Activated CD4-positive, alpha-beta T cell treated with anti-CD3 and anti-CD28 coated beads, Interleukin-2, amount 10 ng/mL, durations not matched to agents 24 days and 14 days (primary cell): ENCODE results near the gene ARHGEF26. TPM values are rescaled to one million over a fixed set of nuclear protein-coding genes. Genes with fewer than 3 reads are reported as not detected.

Experiments used
- DNase-seq: peaks from one replicate; pipeline ENCODE4 v3.0.0; 2022
- H3K27ac Mint-ChIP-seq: one replicate; pipeline ENCODE4 v1.8.0; 2022; ENCODE audit warnings: mild to moderate bottlenecking, mixed read lengths
- H3K27me3 Mint-ChIP-seq: one replicate; pipeline ENCODE4 v1.8.0; 2022; ENCODE audit warnings: mixed read lengths
- H3K36me3 Mint-ChIP-seq: one replicate; pipeline ENCODE4 v1.8.0; 2022; ENCODE audit warnings: low read depth, mild to moderate bottlenecking, mixed read lengths
- H3K4me1 Mint-ChIP-seq: one replicate; pipeline ENCODE4 v1.8.0; 2021; ENCODE audit warnings: mixed read lengths
- H3K4me3 Mint-ChIP-seq: one replicate; pipeline ENCODE4 v1.8.0; 2022; ENCODE audit warnings: mild to moderate bottlenecking, moderate library complexity, mixed read lengths
- H3K9me3 Mint-ChIP-seq: one replicate; pipeline ENCODE4 v1.8.0; 2021; ENCODE audit warnings: mixed read lengths
- intact Hi-C: fragments of 100-400 bp; cut with micrococcal nuclease; formaldehyde crosslinking; loops from one replicate; pipeline ENCODE4 v1.15.1; 2023
- total RNA-seq: library from RNA; stranded (reverse); gene quantifications from 2 replicates; pipeline ENCODE4 v1.2.3, GENCODE V29; 2022

Gene ARHGEF26
- total RNA-seq, 1 donor from 2014 or later: 0.12 TPM

DNA sequence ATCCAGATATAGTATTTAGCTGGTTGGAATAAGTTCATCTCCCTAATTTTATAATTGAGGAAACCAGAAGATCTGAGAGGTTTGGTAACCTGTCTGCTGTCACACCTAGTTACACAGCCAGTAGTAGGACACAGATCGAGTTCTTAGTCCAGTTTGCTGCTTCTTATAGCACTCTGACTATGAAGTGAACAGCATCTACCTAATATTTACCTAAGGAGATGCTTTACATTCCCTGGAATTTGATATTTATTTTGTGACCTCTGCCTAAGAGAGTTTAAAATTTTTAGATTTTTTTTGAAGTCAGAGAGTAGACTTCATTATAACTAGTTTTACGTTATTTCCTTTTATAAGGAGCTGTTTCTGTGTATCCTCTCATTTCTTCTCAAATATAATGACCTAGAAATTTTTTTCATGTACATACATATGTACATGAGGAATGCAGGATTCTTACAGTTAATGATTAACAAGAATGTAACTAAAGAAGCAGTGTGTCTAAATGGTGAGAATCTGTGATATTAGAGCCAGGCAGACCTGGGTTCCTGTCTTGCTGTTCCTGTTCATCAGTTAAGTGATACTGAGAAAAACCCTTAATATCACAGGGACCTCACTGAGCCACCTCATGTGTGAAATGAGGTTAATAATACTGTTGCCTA is 4.3 kb downstream of the ARHGEF26 start:
- no peak overlapping the region for H3K27ac Mint-ChIP-seq
- H3K4me1 Mint-ChIP-seq: peaks cover 15% of the 10 kb centered on the region
- no peak overlapping the region for H3K4me3 Mint-ChIP-seq
- H3K27me3 Mint-ChIP-seq: peaks cover 53% of the 10 kb centered on the region
- no peaks in the 10 kb centered on the region for H3K36me3 Mint-ChIP-seq
- DNase-seq: no peak
- no peaks in the 10 kb centered on the region for H3K9me3 Mint-ChIP-seq
- intact Hi-C loops: no loop called here

- no peaks in the 10 kb centered on the region for H3K36me3 Mint-ChIP-seq
- H3K9me3 Mint-ChIP-seq: no peaks in the 10 kb centered on the region
- H3K27me3 Mint-ChIP-seq: peaks cover 43% of the 10 kb centered on the region
- H3K27ac Mint-ChIP-seq: no peak overlapping the region
- intact Hi-C loops: no loop called here
- no peak for DNase-seq
- H3K4me1 Mint-ChIP-seq: peaks cover 10% of the 10 kb centered on the region
- H3K4me3 Mint-ChIP-seq: no peak overlapping the region
These were observed 5.5 kb downstream of the ARHGEF26 start for GRCh38 chr3:154126651-154127050.

DNA sequence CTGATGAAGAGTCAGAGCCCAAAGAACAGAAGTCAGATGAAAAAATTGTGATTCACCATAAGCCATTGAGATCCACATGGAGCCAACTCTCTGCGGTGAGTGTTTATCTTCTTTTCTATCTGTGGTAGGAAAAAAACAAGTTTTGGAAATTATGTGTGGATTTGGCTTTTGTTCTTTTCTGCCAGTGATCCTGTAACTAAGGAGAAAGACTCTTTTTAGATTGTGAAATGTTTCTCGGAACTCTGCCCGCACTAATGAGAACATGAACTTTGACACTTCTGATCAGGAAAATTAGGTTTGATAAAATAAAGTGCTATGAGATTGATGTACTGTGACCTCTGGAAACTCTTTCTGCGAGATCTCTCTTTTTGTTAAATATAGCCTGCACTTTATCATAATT is 8.4 kb downstream of the ARHGEF26 start:
- H3K4me1 Mint-ChIP-seq: no peaks in the 10 kb centered on the region
- intact Hi-C loops: no loop called here
- no peaks in the 10 kb centered on the region for H3K36me3 Mint-ChIP-seq
- H3K9me3 Mint-ChIP-seq: no peaks in the 10 kb centered on the region
- DNase-seq: no peak
- H3K4me3 Mint-ChIP-seq: no peak overlapping the region
- no peak overlapping the region for H3K27ac Mint-ChIP-seq
- peaks cover 21% of the 10 kb centered on the region for H3K27me3 Mint-ChIP-seq

GRCh38 chr3:154130540-154130939 is 9.3 kb downstream of the ARHGEF26 start:
- H3K27ac Mint-ChIP-seq: no peak overlapping the region

DNA sequence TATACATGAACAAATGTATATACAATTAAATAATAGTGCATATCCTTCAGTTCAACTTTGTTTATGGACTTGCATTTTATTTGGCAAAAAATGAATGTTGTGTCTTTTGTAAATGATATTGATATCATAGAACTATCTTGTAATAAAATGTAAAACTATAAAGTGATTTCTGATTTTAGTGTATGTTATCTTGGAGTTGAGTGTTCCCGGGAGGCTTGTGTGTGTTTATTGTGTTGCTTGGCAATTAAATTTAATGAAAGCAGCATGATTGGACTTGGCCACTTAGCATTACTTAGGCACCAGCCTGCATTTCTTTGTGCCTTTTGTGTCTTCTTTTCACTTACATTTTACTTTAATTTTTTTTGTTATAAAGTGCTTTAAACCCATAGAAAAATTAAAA is 10.6 kb downstream of the ARHGEF26 start:
- H3K4me1 Mint-ChIP-seq: no peaks in the 10 kb centered on the region
- no peaks in the 10 kb centered on the region for H3K36me3 Mint-ChIP-seq
- H3K27me3 Mint-ChIP-seq: peaks cover 4% of the 10 kb centered on the region
- H3K27ac Mint-ChIP-seq: no peak overlapping the region
- intact Hi-C loops: no loop called here
- H3K4me3 Mint-ChIP-seq: no peak overlapping the region
- DNase-seq: no peak
- no peaks in the 10 kb centered on the region for H3K9me3 Mint-ChIP-seq

More at GRCh38 chr3:154130540-154130939, 9.3 kb downstream of the ARHGEF26 start:
- no peak for DNase-seq
- no peak overlapping the region for H3K4me3 Mint-ChIP-seq
- no peaks in the 10 kb centered on the region for H3K4me1 Mint-ChIP-seq
- no peaks in the 10 kb centered on the region for H3K36me3 Mint-ChIP-seq
- peaks cover 15% of the 10 kb centered on the region for H3K27me3 Mint-ChIP-seq
- no peaks in the 10 kb centered on the region for H3K9me3 Mint-ChIP-seq
- intact Hi-C loops: no loop called here

GRCh38 chr3:154132777-154133375 is 11.7 kb downstream of the ARHGEF26 start:
- Mint-ChIP-seq H3K36me3 (no peaks in the 10 kb centered on the region), H3K27me3 (peaks cover 4% of the 10 kb centered on the region), H3K4me1 (no peaks in the 10 kb centered on the region), H3K9me3 (no peaks in the 10 kb centered on the region), H3K4me3 (no peak overlapping the region), H3K27ac (no peak overlapping the region)
- intact Hi-C loops: no loop called here
- no peak for DNase-seq

DNA sequence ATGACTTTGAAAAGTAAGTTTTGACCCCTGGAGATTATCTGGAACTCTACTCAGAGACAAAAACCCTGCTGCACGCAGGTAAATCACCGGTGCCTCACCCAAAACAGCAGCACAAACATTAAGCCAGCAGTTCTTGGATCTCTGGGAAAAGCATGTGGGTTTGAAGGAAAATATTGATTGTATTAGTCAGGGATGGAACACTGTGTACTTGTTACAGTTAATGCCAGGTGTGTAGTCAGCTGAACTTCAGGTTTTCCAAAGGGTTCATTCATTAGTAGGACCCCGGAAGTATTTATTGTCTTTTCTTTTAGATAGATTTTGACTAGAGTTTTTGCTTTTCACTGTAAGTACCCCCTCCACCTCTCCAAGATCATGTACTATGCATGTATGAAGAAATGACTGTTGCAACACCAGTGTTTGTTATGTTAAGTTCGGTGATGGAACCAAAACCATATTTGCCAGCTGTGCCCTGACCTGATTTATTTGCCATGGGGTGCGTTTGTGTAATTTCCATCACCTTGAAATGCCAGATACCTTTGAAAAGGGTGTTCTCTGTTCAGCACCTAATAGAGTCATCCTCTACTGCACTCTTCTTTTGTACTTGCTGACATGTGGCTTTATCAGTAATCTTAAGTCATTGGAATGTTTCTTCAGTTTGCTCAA is 14.5 kb downstream of the ARHGEF26 start:
- Mint-ChIP-seq H3K27ac (no peak overlapping the region), H3K36me3 (no peaks in the 10 kb centered on the region), H3K4me1 (no peaks in the 10 kb centered on the region), H3K9me3 (no peaks in the 10 kb centered on the region), H3K27me3 (peaks cover 7% of the 10 kb centered on the region), H3K4me3 (no peak overlapping the region)
- no peak for DNase-seq
- intact Hi-C loops: no loop called here

GRCh38 chr3:154137036-154137435 is 15.8 kb downstream of the ARHGEF26 start:
- Mint-ChIP-seq H3K27ac (no peak overlapping the region), H3K27me3 (peaks cover 9% of the 10 kb centered on the region), H3K9me3 (no peaks in the 10 kb centered on the region), H3K4me1 (no peaks in the 10 kb centered on the region), H3K36me3 (no peaks in the 10 kb centered on the region), H3K4me3 (no peak overlapping the region)
- DNase-seq: no peak
- intact Hi-C loops: no loop called here

DNA sequence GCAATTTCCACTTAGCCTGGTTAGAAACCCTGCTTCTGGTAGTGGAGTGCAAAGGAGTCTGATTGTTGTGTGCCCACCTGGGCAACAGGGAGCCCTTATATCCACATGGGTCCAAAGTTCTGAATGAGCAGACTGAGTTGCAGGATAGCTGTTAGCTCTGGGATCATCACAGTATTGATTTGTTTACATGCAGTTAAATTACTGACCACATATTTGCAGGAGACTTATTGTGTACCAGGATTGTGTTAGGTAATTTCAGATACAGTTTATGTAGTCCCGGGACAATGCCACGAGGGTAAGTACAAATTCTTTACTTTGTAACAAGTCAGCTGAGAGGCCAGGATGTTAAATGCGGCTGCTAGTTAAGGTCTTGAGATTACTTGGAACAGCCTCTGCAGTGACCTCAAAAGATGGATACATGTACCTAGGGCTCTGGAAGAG is 18.8 kb downstream of the ARHGEF26 start:
- Mint-ChIP-seq H3K27me3 (peaks cover 16% of the 10 kb centered on the region), H3K27ac (no peak overlapping the region), H3K4me3 (no peak overlapping the region), H3K4me1 (no peaks in the 10 kb centered on the region), H3K36me3 (no peaks in the 10 kb centered on the region), H3K9me3 (no peaks in the 10 kb centered on the region)
- DNase-seq: no peak
- intact Hi-C loops: no loop called here

- intact Hi-C loops: no loop called here
- Mint-ChIP-seq H3K4me3 (no peak overlapping the region), H3K4me1 (no peaks in the 10 kb centered on the region), H3K27me3 (peaks cover 16% of the 10 kb centered on the region), H3K27ac (no peak overlapping the region), H3K36me3 (no peaks in the 10 kb centered on the region), H3K9me3 (no peaks in the 10 kb centered on the region)
- DNase-seq: no peak
These were observed 21.4 kb downstream of the ARHGEF26 start for GRCh38 chr3:154142608-154143007.

- no peaks in the 10 kb centered on the region for H3K36me3 Mint-ChIP-seq
- no peaks in the 10 kb centered on the region for H3K9me3 Mint-ChIP-seq
- DNase-seq: no peak
- H3K27me3 Mint-ChIP-seq: peaks cover 11% of the 10 kb centered on the region
- no peak overlapping the region for H3K27ac Mint-ChIP-seq
- intact Hi-C loops: no loop called here
- no peaks in the 10 kb centered on the region for H3K4me1 Mint-ChIP-seq
- H3K4me3 Mint-ChIP-seq: no peak overlapping the region
These were observed 22.7 kb downstream of the ARHGEF26 start for GRCh38 chr3:154143873-154144272.

- H3K9me3 Mint-ChIP-seq: no peaks in the 10 kb centered on the region
- no peak overlapping the region for H3K4me3 Mint-ChIP-seq
- H3K4me1 Mint-ChIP-seq: no peaks in the 10 kb centered on the region
- no peak overlapping the region for H3K27ac Mint-ChIP-seq
- no peak for DNase-seq
- H3K27me3 Mint-ChIP-seq: peaks cover 11% of the 10 kb centered on the region
- intact Hi-C loops: no loop called here
- no peaks in the 10 kb centered on the region for H3K36me3 Mint-ChIP-seq
These were observed 23.8 kb downstream of the ARHGEF26 start for GRCh38 chr3:154144825-154145465.

DNA sequence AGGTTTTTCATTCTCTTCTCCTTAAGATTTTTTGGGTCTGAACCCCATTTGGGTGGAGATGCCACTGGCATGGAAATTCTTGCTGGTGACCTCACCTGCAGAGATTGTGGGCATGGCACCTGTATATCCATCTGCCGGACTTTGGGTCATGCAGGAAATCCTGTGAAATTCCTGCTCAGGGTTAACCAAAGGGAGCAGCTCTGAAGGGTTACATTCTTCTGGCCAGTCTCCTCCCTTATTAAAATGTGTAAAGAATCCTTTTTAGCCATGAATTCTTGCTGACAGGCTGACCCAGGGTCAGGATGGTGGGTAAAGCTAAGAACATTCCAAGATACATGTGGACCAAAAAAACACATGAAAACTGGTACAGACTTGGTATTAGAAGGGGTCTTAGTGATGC is 27.4 kb downstream of the ARHGEF26 start:
- no peaks in the 10 kb centered on the region for H3K36me3 Mint-ChIP-seq
- H3K27ac Mint-ChIP-seq: no peak overlapping the region
- H3K9me3 Mint-ChIP-seq: no peaks in the 10 kb centered on the region
- intact Hi-C loops: no loop called here
- no peak overlapping the region for H3K4me3 Mint-ChIP-seq
- no peaks in the 10 kb centered on the region for H3K4me1 Mint-ChIP-seq
- no peak for DNase-seq
- peaks cover 6% of the 10 kb centered on the region for H3K27me3 Mint-ChIP-seq

GRCh38 chr3:154149286-154149685 is 28.1 kb downstream of the ARHGEF26 start:
- DNase-seq: no peak
- Mint-ChIP-seq H3K27ac (no peak overlapping the region), H3K36me3 (no peaks in the 10 kb centered on the region), H3K4me3 (no peak overlapping the region), H3K27me3 (peaks cover 2% of the 10 kb centered on the region), H3K4me1 (no peaks in the 10 kb centered on the region), H3K9me3 (no peaks in the 10 kb centered on the region)
- intact Hi-C loops: no loop called here
